GM21619 (cell line): ENCODE results near the gene JPT1.
A peak's percentile ranks its signal among the peaks of the same experiment; 100 is the strongest.

ENCODE experiments used
- ATAC-seq: cut with Tn5 transposase; IDR thresholded peaks from one replicate; pipeline ENCODE4 v1.9.1; 2021; ENCODE audit not compliant: unreplicated experiment

The JPT1 gene

GRCh38 chr17:75108193-75108592, 46.1 kb downstream of the JPT1 start:
- no peak for ATAC-seq

- ATAC-seq: no peak
Observed at GRCh38 chr17:75105126-75106080, 48.9 kb downstream of the JPT1 start.

GRCh38 chr17:75103601-75104554, 50.4 kb downstream of the JPT1 start:
- no peak for ATAC-seq

- ATAC-seq: peak; percentile 52
Observed at GRCh38 chr17:75102385-75102821, 51.9 kb downstream of the JPT1 start.

GRCh38 chr17:75099881-75100595, 54.3 kb downstream of the JPT1 start:
- no peak for ATAC-seq

- ATAC-seq: no peak
Observed at GRCh38 chr17:75098861-75099260, 55.5 kb downstream of the JPT1 start.

GRCh38 chr17:75097865-75098264, 56.4 kb downstream of the JPT1 start:
- no peak for ATAC-seq

GRCh38 chr17:75096082-75096625, 58.2 kb downstream of the JPT1 start:
- no peak for ATAC-seq

- no peak for ATAC-seq
Observed at GRCh38 chr17:75094871-75095399, 59.4 kb downstream of the JPT1 start.

- no peak for ATAC-seq
Observed at GRCh38 chr17:75093548-75094158, 60.7 kb downstream of the JPT1 start.

- no peak for ATAC-seq
Observed at GRCh38 chr17:75091855-75092327, 62.4 kb downstream of the JPT1 start.

- ATAC-seq: no peak
Observed at GRCh38 chr17:75090871-75091854, 63.1 kb downstream of the JPT1 start.

- no peak for ATAC-seq
Observed at GRCh38 chr17:75088465-75089417, 65.6 kb downstream of the JPT1 start.

- peak; percentile 51 for ATAC-seq
Observed at GRCh38 chr17:75087558-75088453, 66.5 kb downstream of the JPT1 start, which contains the start of gene SLC16A5. SLC16A5 (plus strand) TSS chr17:75087954; CDS start chr17:75093637, 5,683 bp downstream.

- no peak for ATAC-seq
Observed at GRCh38 chr17:75087182-75087557, 67.1 kb downstream of the JPT1 start.

- ATAC-seq: no peak
Observed at GRCh38 chr17:75086496-75087181, 67.7 kb downstream of the JPT1 start.
